DMS153 treated with DMSO at 0.1 percent for 48 hours (cell line): ENCODE measurements around the gene PIGQ.
A peak's percentile ranks its signal among the peaks of the same experiment; 100 is the strongest.

Source experiments
- DNase-seq: peaks from one replicate; lab custom pipeline; 2025; ENCODE audit not compliant: unreplicated experiment; lab: John Stamatoyannopoulos, UW

The PIGQ gene

GRCh38 chr16:569445-570254, at the start of gene PIGQ:
TSS of gene PIGQ (plus strand) at chr16:569968. CDS start at chr16:574075, 4,107 bp downstream.
- DNase-seq: no peak

DNA sequence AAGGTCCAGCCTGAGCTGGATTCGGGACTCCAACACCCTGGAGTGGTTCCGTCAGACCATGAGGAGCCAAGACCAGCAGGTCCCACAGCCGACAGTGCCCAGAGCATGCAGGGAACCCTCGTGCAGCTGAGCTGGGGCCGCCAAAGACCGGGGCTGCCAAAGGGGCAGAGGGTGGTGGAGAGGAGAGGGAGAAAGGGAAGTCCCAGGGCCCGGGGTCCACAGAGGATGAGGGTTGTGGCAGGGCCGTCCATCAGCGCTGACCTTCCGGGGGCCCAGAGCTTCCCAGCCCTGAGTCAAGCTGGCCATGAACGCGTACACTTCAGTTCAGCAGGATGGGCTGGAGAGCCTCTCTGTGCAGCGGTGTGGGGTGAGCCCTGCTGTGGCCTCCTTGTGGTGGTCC, 48.9 kb upstream of the PIGQ start:
- DNase-seq: no peak

- no peak for DNase-seq
Measured at GRCh38 chr16:521381-522210, 48.2 kb upstream of the PIGQ start.

DNA sequence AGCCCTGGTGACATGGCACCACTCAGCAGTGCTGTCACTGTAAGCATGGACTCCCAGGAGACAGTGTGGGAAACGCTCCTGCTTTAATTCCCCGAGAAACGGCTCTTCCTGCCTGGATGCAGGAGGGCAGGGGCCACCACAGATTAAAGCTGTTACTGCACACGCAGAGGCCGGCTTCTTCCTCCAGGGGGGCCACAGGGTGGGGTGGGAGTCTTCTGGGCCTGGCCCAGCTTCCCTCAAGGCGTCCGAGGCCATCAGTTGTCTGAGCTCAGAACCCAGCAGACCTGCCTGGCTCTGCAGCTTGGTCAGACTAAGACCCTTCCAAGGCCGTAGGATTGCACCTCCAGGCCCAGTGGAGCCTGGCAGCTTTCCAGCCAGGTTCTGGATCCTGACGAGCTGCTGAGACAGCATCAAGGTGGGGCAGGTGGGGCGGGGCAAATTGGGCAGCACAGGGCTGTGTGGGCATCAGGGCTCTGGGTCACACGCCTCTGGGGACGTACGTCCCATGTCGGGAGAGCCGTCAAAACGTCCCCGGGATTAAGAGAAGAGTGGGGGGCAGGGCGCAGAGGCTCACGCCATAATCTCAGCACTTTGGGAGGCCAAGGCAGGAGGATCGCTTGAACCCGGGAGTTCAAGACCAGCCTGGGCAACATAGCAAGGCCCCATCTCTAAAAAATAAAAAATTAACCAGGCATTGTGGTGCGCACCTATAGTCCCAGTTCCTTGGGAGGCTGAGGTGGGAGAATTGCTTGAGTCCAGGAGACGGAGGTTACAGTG, 47.3 kb upstream of the PIGQ start:
- DNase-seq: no peak

DNA sequence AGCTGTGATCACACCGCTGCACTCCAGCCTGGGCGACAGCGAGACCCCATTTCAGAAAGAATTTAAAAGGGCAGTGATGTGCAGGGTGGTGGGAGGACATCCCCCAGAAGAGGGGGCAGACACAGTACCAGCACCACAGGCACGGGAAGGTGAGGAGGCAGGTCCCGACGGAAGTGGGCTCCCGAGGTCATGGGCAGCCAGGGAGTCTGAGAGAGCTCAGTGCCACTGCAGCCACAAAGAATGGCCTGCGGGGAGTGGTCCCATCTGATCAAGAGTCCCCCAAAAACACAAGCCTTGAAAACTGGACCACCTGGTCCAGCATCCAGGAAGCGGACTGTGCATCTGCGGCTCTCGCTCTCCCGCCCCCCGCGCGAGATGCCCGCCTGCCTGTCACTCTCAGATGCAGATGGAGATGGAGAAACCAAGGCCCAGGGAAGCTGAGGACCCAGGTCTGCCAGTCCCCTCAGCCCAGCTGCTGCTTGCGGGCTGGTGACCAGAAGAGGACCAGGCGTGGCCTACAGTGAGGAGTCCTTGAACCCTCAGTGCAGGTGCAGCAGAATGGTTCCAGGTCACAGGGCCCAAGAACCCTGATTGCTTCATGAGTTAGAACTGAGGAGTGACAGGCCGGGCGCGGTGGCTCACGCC, 46.5 kb upstream of the PIGQ start:
- DNase-seq: no peak

GRCh38 chr16:524274-525040, 45.3 kb upstream of the PIGQ start:
- no peak for DNase-seq

- no peak for DNase-seq
Measured at GRCh38 chr16:525123-525519, 44.6 kb upstream of the PIGQ start.

- DNase-seq: no peak
Measured at GRCh38 chr16:525520-526180, 44.1 kb upstream of the PIGQ start.

DNA sequence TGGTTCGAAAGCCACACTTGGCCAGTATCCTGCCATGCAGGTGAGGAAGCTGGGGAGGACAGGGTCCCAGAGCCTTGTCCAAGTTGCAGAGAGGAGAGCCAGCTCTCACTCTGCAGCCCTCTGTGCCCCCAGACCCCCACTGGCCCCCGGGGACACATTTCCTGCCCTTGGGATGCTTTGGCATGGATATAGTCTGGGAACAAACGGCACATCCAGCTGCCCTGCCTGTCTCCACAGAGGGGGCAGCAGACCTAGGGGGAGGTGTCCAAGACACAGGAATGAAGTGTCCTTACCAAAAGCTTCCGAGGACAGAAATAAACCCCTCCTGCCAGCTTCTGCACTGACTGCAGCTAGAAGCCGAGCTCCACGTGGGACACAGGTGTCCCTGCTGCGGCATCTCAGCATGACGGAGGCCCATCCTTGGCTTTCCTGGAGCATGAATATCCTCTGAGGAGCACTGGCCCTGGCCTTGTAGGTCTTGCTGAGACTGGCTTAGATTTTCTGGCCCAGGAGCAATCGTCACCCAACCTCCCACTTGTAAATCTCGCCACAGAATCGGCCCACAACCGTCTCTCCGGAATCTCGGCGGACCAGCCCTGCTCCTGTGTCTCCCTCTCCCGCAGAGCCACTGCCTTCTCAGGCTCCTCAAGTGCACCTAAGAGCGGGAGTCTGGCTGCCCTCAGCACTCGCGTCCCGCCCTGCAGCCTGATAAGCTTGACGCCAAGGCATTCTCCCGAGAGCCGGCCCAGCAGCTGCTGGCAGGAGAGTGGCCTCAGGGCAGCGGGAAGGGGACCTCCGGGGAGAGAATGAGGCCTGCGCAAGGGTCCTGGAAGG, 43.4 kb upstream of the PIGQ start:
- DNase-seq: no peak

- DNase-seq: peak; percentile 64
Measured at GRCh38 chr16:527015-527903, 42.5 kb upstream of the PIGQ start, which contains the start of gene CAPN15. TSS of gene CAPN15 (plus strand) at chr16:527712. CDS start at chr16:546839, 19,127 bp downstream.

GRCh38 chr16:528111-529011, 41.4 kb upstream of the PIGQ start:
- DNase-seq: no peak

- DNase-seq: no peak
Measured at GRCh38 chr16:529012-529575, 40.7 kb upstream of the PIGQ start.

- no peak for DNase-seq
Measured at GRCh38 chr16:530111-530817, 39.5 kb upstream of the PIGQ start.

GRCh38 chr16:531494-532125, 38.2 kb upstream of the PIGQ start:
- no peak for DNase-seq

DNA sequence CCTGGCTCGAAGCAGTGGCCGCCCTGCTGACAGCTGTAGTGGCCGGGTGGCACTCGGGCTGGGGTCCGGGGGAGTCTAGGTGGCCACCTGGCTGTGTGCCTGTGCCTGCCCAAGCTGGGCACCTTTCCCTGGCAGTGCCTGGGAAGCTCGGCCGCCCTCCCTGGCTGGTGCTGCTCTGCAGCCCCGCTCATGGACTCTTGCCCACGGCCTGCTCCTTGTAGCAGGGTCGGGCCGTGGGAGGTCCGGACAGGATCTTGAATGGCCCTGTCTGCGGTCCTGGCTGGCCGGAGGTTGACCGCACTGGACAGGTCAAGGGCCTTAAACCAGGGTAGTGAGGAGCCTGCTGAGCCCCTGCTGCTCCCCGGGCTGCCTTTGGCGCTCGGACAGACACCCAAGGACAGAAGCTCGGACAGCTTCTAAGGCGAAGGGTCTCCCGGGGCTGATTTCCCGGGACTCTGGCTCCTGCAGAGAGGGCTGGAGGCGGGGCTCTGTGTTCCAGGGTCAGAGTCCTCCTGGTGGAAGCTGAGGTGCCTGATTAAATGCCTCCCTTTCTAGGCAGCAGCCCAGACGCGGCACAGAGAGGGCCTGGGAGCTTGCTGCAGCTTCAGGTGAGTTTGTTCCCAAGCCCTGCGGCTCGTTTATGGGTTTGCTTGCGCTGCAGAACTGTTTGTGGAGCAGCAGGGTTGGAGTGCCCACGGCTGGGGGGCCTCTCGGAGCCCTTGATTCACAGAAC, 36.2 kb upstream of the PIGQ start:
- DNase-seq: no peak
